SK-N-SH (cell line): ENCODE measurements around the gene UBE3B. TPM values are rescaled to one million over a fixed set of nuclear protein-coding genes. Genes with fewer than 3 reads are reported as not detected.

Experiments used
- CTCF ChIA-PET: fragments of 300-600, 350-600 bp; formaldehyde crosslinking; extraction: SDS; loops from one replicate; lab custom pipeline; 2021; lab: Yijun Ruan, JAX
- POLR2A ChIA-PET: fragments of 350-600 bp; sonication (Branson Sonifier 250); formaldehyde crosslinking; extraction: SDS; loops from one replicate; lab custom pipeline; 2020; ENCODE audit warnings: antibody characterized with exemption, inconsistent platforms; lab: Yijun Ruan, JAX
- DNase-seq: peaks from one replicate; pipeline ENCODE4 v3.0.0; 2012
- H2AFZ ChIP-seq: fragments of 200-600 bp; sonication (generic); 2 replicates; pipeline ENCODE4 v1.8.1; 2016; ENCODE audit warnings: antibody characterized with exemption, mild to moderate bottlenecking, low read depth
- H3F3A ChIP-seq: fragments of 200-600 bp; sonication (generic); replicated peaks from 2 replicates; pipeline ENCODE3; 2016; ENCODE audit warnings: antibody characterized with exemption, mild to moderate bottlenecking; ENCODE audit not compliant: insufficient read depth
- H3K27ac ChIP-seq, 2 experiments: fragments of 200-500 bp in 1 of 2; fragments of 200-600 bp in 1 of 2; sonication (Bioruptor generic) in 1 of 2; sonication (generic), shearing (Covaris generic) in 1 of 2; 2 replicates each; pipeline versions ENCODE4 v1.5.1 to v1.6.1; 2014 to 2016; ENCODE audit warnings: low read depth in 2 of 2, inconsistent platforms in 1 of 2, low read length in 1 of 2, mild to moderate bottlenecking in 1 of 2, mixed read lengths in 1 of 2
- H3K27me3 ChIP-seq: fragments of 200-600 bp; sonication (generic), shearing (Covaris generic); 2 replicates; pipeline ENCODE4 v1.6.1; 2016; ENCODE audit warnings: mixed run types; ENCODE audit not compliant: insufficient read depth
- H3K36me3 ChIP-seq, 2 experiments: fragments of 200-500 bp in 1 of 2; fragments of 200-600 bp in 1 of 2; sonication (Bioruptor generic) in 1 of 2; sonication (generic) in 1 of 2; replicated peaks in 1 of 2; 2 replicates each; pipeline versions ENCODE3 to v1.5.1; 2014 to 2016; ENCODE audit warnings: low read length in 1 of 2, mild to moderate bottlenecking in 1 of 2; ENCODE audit not compliant: insufficient read depth in 2 of 2, control insufficient read depth in 1 of 2
- H3K4me1 ChIP-seq, 2 experiments: fragments of 200-500 bp in 1 of 2; fragments of 200-600 bp in 1 of 2; sonication (Bioruptor generic) in 1 of 2; sonication (generic), shearing (Covaris generic) in 1 of 2; 2 replicates each; pipeline versions ENCODE4 v1.5.1 to v1.6.1; 2014 to 2016; ENCODE audit warnings: low read depth in 1 of 2, low read length in 1 of 2, mixed run types in 1 of 2; ENCODE audit not compliant: insufficient read depth in 2 of 2, control insufficient read depth in 1 of 2
- H3K4me2 ChIP-seq: fragments of 200-600 bp; sonication (generic), shearing (Covaris generic); 2 replicates; pipeline ENCODE4 v1.6.1; 2017; ENCODE audit warnings: mixed run types
- H3K4me3 ChIP-seq, 2 experiments: fragments of 200-500 bp in 1 of 2; fragments of 200-600 bp in 1 of 2; sonication (Bioruptor generic) in 1 of 2; sonication (generic), shearing (Covaris generic) in 1 of 2; 2 replicates each; pipeline versions ENCODE4 v1.5.1 to v1.8.1; 2014 to 2016; ENCODE audit warnings: low read depth in 2 of 2, inconsistent platforms in 1 of 2, low read length in 1 of 2, mild to moderate bottlenecking in 1 of 2, mixed read lengths in 1 of 2, moderate library complexity in 1 of 2
- H3K79me2 ChIP-seq: fragments of 200-600 bp; sonication (generic); 2 replicates; pipeline ENCODE4 v1.8.1; 2017; ENCODE audit warnings: mild to moderate bottlenecking; ENCODE audit not compliant: insufficient read depth
- H3K9ac ChIP-seq: fragments of 200-600 bp; sonication (generic); 2 replicates; pipeline ENCODE4 v1.6.1; 2017; ENCODE audit warnings: mixed run types
- H3K9me2 ChIP-seq: fragments of 200-600 bp; sonication (generic); 2 replicates; pipeline ENCODE4 v1.6.1; 2017; ENCODE audit warnings: mixed run types
- H3K9me3 ChIP-seq: fragments of 200-600 bp; sonication (generic); 2 replicates; pipeline ENCODE4 v1.6.1; 2017; ENCODE audit warnings: mixed run types, mild to moderate bottlenecking, moderate library complexity
- H4K20me1 ChIP-seq: fragments of 200-600 bp; sonication (generic); 2 replicates; pipeline ENCODE4 v1.6.1; 2017; ENCODE audit warnings: mild to moderate bottlenecking, mixed run types; ENCODE audit not compliant: insufficient read depth
- CHD2 ChIP-seq: fragments of 150-350 bp; IDR thresholded peaks from 2 replicates; pipeline ENCODE4 v1.6.1; 2018; ENCODE audit warnings: low read length; ENCODE audit not compliant: partially characterized antibody
- FOXM1 ChIP-seq: IDR thresholded peaks from 2 replicates; pipeline ENCODE4 v1.4.0; 2012; ENCODE audit warnings: low read depth, mild to moderate bottlenecking
- GATA2 ChIP-seq: sonication (generic); formaldehyde crosslinking; IDR thresholded peaks from 2 replicates; pipeline ENCODE4 v1.5.0; 2020; ENCODE audit warnings: mild to moderate bottlenecking, missing genetic modification reagents
- JUND ChIP-seq: IDR thresholded peaks from 2 replicates; pipeline ENCODE4 v1.4.0; 2012
- RAD21 ChIP-seq: IDR thresholded peaks from 2 replicates; pipeline ENCODE4 v1.6.1; 2012; ENCODE audit warnings: mild to moderate bottlenecking, low read length
- RCOR1 ChIP-seq: fragments of 150-350 bp; IDR thresholded peaks from 2 replicates; pipeline ENCODE4 v1.6.1; 2017; ENCODE audit warnings: antibody characterized with exemption, low read length
- SMC3 ChIP-seq: IDR thresholded peaks from 2 replicates; pipeline ENCODE4 v1.6.1; 2012; ENCODE audit warnings: low read depth, low read length, improper control_type of control experiment
- TAF1 ChIP-seq: IDR thresholded peaks from 2 replicates; pipeline ENCODE4 v1.6.1; 2012; ENCODE audit warnings: low read depth, mild to moderate bottlenecking, low read length, moderate library complexity, borderline replicate concordance
- TCF12 ChIP-seq: IDR thresholded peaks from 2 replicates; pipeline ENCODE4 v1.4.0; 2012
- USF1 ChIP-seq: IDR thresholded peaks from 2 replicates; pipeline ENCODE4 v1.4.0; 2012; ENCODE audit warnings: low read depth, borderline replicate concordance
- ZBTB33 ChIP-seq: IDR thresholded peaks from 2 replicates; pipeline ENCODE4 v1.4.0; 2012; ENCODE audit warnings: low read depth, borderline replicate concordance
- WGBS: methylation state at CpG from one replicate; pipeline ENCODE4 v1.1.6; 2017; ENCODE audit warnings: low lambda C conversion rate; 5-methylcytosine and 5-hydroxymethylcytosine counted together
- polyA plus RNA-seq, 3 experiments: library from polyadenylated mRNA; depleted of rRNA; stranded (reverse); fragments of >200 nt; gene quantifications; 2 replicates each; pipeline ENCODE4 v1.2.3, GENCODE V29; 2012
- TF ChIP-seq, protein P1 (sequence below): fragments of 150-350 bp; IDR thresholded peaks from 2 replicates; pipeline ENCODE4 v1.6.1; 2016; ENCODE audit warnings: mild to moderate bottlenecking, low read depth, low read length
- TF ChIP-seq, protein P2 (sequence below): IDR thresholded peaks from 2 replicates; pipeline ENCODE4 v1.6.1; 2012; ENCODE audit warnings: mild to moderate bottlenecking, low read depth, low read length, moderate library complexity

UBE3B gene
- polyA plus RNA-seq, 1 of the 3 experiments (the other 2 are of a cell fraction) = 28.6 TPM

DNA sequence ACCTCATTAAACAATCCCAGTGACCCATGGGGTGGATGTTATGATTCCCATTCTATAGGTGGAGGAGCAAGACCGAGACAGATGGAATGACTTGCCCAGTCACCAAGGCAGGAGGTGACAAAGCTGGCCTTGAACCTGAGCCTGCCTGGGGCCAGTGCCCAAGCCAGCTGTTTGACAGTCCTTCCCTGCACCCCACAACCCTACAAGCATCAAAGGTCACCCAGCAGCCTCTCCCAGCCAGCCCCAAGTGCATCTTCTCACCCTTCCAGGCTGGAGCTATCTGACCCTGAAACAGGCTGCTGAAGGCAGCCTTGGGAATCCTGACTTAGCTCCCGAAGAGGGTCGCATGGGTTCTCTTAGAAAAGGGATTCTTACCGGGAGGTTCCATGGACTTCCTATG is 75.5 kb downstream of the UBE3B start:
- ChIA-PET CTCF (interaction anchor here (0.8 to 3.4 kb wide), 6 partner anchors 10 to 292 kb away, joined by 3 to 11 read pairs (median 4); no protein-coding TSS in a partner anchor), POLR2A (interaction anchor here (1.0 kb wide), 1 partner anchor 11 kb away, joined by 3 read pairs; no protein-coding TSS in a partner anchor)
- Histone ChIP-seq H2AFZ (no peak overlapping the region), H3K79me2 (no peaks in the 10 kb centered on the region), H3K36me3 (no peaks in the 10 kb centered on the region), H3K9me3 (no peaks in the 10 kb centered on the region), H3K9me2 (no peaks in the 10 kb centered on the region), H4K20me1 (no peaks in the 10 kb centered on the region), H3K4me2 (no peak overlapping the region), H3K27ac (no peak overlapping the region), H3K4me1 (peaks cover 0 to 26% of the 10 kb centered on the region in 2 experiments; a peak in 1 of 4 replicates), H3K27me3 (no peaks in the 10 kb centered on the region), H3K4me3 (no peak overlapping the region), H3F3A (no peaks in the 10 kb centered on the region), H3K9ac (no peak overlapping the region)
- DNase-seq = no peak
- no peak for TF ChIP-seq JUND
- TF ChIP-seq CHD2 = no peak
- no peak for TF ChIP-seq ZBTB33
- no peak for TF ChIP-seq TCF12
- no peak for TF ChIP-seq SMC3
- TF ChIP-seq GATA2 (CRISPR knock-in tag) = no peak
- TF ChIP-seq RAD21 = no peak
- TF ChIP-seq RCOR1 = no peak
- TF ChIP-seq, protein P1, sequence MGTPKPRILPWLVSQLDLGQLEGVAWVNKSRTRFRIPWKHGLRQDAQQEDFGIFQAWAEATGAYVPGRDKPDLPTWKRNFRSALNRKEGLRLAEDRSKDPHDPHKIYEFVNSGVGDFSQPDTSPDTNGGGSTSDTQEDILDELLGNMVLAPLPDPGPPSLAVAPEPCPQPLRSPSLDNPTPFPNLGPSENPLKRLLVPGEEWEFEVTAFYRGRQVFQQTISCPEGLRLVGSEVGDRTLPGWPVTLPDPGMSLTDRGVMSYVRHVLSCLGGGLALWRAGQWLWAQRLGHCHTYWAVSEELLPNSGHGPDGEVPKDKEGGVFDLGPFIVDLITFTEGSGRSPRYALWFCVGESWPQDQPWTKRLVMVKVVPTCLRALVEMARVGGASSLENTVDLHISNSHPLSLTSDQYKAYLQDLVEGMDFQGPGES = no peak
- no peak for TF ChIP-seq TAF1
- TF ChIP-seq FOXM1 = no peak
- TF ChIP-seq, protein P2, sequence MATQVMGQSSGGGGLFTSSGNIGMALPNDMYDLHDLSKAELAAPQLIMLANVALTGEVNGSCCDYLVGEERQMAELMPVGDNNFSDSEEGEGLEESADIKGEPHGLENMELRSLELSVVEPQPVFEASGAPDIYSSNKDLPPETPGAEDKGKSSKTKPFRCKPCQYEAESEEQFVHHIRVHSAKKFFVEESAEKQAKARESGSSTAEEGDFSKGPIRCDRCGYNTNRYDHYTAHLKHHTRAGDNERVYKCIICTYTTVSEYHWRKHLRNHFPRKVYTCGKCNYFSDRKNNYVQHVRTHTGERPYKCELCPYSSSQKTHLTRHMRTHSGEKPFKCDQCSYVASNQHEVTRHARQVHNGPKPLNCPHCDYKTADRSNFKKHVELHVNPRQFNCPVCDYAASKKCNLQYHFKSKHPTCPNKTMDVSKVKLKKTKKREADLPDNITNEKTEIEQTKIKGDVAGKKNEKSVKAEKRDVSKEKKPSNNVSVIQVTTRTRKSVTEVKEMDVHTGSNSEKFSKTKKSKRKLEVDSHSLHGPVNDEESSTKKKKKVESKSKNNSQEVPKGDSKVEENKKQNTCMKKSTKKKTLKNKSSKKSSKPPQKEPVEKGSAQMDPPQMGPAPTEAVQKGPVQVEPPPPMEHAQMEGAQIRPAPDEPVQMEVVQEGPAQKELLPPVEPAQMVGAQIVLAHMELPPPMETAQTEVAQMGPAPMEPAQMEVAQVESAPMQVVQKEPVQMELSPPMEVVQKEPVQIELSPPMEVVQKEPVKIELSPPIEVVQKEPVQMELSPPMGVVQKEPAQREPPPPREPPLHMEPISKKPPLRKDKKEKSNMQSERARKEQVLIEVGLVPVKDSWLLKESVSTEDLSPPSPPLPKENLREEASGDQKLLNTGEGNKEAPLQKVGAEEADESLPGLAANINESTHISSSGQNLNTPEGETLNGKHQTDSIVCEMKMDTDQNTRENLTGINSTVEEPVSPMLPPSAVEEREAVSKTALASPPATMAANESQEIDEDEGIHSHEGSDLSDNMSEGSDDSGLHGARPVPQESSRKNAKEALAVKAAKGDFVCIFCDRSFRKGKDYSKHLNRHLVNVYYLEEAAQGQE = no peak
- TF ChIP-seq USF1 = no peak
- TF ChIP-seq, all 33 proteins: peak for 0
- WGBS = 87% methylated on average over 4 of the region's 4 CpGs
